Measurements from ENCODE around the gene TLE3.

TLE3 gene

DNA sequence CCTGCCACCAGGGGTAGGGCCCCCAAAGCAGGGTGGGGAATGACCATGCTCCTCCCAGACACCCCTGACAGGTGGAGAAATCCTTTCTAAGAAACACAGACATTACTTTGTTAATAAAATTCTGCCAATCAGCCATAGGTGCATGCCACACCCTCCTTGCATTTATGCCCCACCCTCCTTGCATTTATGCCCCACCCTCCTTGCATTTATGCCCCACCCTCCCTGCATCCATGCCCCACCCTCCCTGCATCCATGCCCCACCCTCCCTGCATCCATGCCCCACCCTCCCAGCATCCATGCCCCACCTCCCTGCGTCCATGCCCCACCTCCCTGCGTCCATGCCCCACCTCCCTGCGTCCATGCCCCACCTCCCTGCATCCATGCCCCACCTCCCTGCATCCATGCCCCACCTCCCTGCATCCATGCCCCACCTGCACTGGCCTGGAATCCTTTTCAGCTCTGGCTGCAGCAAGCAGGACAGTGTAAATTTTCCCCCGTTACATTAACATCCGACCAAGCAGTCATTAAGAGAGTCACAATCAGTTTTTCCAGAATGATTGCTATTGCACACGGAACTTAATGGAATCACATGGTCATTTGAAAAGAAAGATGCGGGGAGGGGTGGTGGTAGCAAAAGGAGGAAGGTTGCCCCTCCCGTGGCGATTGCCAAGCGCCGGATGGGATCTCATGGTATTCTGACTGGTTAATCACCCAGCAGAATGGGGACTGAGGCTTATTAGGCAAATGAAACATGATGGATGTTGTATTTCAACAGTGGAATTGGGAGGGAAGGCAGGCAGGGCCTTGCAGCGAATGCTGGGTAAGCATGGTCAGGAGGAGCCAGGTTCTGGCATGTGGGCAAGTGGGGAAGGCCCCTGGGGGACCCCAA is 91.2 kb downstream of the TLE3 start:
- no peak for DNase-seq (ENCODE audit: low read depth, low spot score)

DNA sequence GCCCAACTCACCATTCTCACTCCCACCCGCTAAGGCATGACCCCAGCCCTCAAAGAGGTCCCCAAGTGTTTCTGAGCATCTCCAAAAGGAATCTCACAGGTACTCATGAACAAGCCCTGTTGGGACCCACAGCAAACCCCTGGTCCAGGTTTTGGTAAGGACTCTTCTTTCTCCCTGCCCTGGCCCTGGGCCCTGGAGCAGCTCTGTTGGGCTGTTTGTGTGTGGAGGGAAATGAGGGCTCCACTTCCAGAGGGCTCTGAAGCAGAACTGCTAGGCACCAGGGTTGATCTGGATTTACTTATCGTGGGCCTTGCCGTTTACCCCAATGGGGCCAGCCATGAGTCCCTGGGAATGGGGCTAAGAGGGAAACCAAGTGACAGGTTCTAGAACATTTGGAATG is 92.9 kb downstream of the TLE3 start:
- DNase-seq (ENCODE audit: low read depth, low spot score), result no peak

DNA sequence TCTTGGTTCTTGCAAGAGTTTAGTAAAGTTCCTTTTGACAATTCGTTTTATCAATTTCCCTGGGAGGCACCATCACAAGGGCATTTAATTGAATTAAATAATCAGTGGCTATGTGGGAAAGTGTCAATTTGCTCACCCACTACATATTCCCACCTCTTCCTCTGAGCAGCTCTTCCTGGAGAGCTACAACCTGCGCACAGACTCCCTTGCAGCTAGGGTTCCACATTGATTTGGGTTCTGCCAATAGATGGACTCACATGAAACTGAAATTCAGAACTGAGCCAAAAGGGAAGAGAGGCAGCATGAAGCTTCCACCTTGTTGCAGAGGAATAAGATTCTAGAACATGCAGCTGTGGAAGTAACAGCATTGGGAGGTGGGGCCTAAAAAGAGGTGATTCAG is 94.8 kb downstream of the TLE3 start:
- no peak for DNase-seq (ENCODE audit: low read depth, low spot score)

DNA sequence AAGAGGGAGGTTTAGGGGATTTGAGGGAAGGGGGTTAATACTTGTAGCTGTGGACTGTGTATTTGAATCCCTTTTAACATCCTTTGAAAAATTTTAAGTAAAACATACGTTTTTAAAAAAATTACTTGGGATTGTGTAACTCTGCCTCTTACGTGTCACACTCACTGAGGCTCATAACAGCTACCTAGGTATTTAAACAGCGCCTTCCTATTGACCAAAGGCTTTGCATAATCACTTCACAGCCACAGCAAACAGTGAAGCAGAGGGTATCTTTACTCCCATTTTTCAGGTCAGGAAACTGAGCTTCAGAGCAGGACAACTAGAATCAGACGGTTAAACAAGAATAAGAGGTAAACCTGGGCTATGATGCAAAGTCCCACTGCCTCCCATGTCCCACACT is 95.9 kb downstream of the TLE3 start:
- no peak for DNase-seq (ENCODE audit: low read depth, low spot score)

DNA sequence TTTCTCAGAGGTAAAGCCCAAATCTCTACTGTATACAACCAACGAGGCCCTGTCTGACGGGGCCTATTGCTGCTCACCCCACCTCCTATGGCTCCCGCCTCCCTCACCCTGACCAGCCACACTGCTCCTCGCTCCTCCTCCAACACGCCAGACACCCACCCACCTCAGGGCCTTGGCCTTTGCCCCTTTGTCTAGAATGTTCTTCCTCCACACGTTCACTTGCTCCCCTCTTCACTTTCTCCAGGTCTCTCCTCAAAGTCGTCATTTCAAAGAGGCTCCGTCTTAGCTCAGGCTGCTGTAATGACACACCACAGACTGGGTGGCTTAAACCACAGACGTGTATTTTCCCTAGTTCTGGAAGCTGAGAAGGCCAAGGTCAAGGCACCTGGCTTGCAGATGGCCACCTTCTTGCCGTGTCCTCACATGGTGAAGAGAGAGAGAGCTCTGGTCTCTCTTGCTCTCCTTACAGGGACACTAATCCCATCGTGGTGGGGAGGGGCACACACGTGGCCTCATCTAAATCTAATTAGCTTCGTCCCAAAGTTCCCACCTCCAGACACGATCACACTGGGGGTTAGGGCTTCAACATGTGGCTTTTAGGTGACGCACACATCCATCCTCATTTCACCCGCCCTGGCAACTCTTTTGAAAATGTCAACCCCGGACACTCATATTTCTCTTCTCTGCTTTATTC is 98.2 kb downstream of the TLE3 start:
- DNase-seq (ENCODE audit: low read depth, low spot score), result no peak

DNA sequence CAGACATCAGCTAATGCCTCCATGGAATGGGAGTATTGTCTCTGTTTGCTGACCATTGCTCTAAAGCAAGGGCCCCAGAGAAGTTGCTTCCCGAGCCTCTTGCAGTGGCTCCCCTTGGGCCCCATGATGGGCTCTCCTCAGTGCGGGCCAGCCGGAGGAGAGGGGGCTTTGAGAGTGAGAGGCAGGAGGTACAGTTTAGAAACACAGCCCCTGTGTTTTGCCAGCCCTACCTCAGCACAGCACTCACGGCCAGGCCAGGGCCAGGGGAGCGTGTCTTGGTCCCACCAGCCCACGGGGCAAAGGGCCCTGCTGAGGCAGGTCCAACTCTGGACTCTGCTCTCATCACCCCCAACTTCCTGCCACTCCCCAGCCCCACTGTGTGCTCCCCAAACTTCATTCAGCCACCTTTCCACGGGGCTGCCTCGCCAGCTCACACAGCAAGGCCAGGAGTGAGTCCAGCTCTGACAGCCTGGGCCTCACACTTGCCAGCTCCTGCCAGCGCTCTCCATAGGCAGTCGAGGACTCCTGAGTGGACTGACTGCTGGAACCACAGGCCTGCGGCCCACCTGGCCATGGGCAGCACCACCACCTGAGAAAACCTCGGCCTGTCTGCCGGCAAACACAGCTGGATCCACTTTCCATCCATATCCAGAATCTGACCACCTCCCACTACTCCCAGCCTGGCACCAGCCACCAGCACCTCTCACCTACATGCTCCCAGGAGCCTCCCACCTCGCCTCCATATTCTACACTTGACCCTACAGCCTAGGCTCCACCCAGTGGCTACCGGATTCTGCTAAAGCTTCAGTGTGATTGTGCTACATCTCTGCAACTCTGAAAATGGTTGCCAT is 99.0 kb downstream of the TLE3 start:
- DNase-seq (ENCODE audit: low read depth, low spot score), result no peak

DNA sequence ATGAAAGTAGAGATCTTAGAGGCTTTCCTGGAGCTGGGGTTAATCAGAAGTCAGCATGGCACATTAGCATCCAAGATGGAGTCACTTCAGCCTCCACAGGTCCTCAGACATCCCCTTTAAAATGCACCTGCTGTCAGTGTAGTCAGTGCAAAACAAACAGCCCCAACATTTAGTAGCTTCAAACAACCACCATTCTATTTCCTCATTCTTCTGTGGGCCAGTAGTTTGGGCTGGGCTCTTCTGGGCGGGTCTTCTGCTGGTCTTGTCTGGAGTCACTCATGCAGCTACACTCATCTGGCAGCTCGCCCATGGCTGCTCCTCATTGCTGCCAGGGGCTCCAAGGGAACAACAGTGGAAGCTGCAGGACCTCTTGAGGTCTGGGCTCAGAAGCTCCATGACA is 99.9 kb downstream of the TLE3 start:
- no peak for DNase-seq (ENCODE audit: low read depth, low spot score)
